HG02588 (cell line): ENCODE results near the gene CLN5.
"Not testable (repeated sequence)": the region's sequence is repeated elsewhere in the genome, so short reads cannot be mapped to it uniquely, and the experiment has no call there.

Experiments
- ATAC-seq: cut with Tn5 transposase; IDR thresholded peaks from one replicate; pipeline ENCODE4 v1.9.1; 2021; ENCODE audit warnings: mild to moderate bottlenecking, moderate library complexity; ENCODE audit not compliant: unreplicated experiment

The CLN5 gene

DNA sequence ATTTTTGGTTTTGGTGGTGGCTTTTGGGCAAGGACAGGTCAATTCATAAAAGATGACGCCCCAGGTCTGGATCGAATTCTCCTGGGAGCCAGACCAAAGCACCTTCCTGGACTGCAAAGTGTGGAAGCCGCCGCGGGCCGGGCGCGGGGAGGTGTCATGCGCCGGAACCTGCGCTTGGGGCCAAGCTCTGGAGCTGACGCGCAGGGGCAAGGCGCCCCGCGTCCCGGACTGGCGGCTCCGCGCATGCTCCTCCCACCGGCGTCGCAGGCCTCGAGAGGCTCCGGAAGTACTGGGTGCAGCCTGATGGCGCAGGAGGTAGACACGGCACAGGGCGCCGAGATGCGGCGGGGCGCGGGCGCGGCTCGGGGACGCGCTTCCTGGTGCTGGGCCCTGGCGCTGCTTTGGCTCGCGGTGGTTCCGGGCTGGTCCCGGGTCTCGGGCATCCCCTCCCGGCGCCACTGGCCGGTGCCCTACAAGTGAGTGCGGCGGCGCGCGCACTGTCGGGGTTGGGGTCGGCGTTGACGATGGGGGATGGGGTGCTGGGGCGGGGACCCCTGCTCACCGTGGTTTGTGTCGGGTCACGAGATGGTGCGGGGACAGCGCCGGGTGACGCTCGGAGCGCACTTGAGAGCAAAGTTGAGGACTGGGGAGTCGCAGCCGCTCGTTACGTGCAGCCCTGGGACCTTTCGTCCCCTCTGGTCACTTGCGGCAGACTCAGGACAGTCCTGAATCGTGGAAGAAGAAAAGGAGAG, at the start of gene CLN5:
CLN5 (plus strand) TSS at position 286 of the 752 bp plus-strand sequence; CDS start at position 304, 18 bp downstream.
- ATAC-seq, result peak; percentile 96

DNA sequence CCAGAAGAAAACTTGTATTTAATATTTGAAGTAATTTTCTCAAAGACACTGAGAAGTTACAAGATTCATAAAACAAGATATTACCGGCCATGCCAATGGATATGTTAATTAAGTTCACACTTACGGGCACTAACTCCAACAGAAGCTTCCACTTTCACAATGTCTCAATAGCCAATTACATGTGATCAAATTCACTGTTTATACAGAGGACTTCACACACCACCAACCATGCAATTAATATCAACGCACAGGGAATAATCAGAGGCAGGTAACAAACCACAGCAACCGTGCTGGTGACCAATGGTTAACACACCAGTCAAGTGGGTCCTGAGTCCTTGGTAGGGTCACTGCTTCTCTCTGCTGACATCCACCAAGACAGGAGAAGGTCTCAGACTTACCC, 49.5 kb upstream of the CLN5 start:
- ATAC-seq, result no peak

DNA sequence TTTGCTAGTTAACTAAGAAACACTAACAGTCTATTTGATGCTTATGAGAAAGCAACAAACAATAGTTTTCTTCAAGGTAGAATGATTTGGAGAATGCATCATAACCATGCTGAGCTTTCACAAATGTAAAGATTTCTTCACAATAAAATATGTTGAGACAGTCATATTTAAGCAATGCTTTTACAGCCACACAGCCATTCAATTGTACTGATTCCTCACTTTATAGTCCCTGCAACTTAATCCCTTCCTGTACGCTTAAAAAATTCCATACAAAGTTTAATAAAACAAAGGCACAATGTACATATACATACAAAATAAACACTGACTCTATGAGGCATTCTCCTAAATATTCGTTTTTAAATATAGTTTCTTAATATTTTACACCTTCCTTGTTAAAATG, 48.2 kb upstream of the CLN5 start:
- no peak for ATAC-seq

DNA sequence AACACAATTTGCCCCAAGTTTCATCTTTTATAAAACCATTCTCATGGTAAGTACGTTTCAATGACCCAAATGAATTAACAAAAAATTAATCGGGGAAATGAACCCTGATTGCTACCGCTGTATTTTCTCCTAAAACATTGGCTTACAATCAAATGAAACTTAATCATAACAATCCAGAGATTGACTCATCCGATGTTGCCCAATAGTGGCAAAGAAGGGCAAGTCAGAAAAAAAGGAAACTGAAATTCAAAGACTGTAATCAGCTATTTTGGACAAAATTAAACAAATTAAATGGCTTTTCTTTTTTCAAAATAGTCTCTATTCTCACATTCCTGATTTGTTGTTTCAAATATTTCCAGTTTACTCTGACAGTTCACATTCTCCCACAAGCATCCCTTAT, 47.4 kb upstream of the CLN5 start:
- no peak for ATAC-seq

DNA sequence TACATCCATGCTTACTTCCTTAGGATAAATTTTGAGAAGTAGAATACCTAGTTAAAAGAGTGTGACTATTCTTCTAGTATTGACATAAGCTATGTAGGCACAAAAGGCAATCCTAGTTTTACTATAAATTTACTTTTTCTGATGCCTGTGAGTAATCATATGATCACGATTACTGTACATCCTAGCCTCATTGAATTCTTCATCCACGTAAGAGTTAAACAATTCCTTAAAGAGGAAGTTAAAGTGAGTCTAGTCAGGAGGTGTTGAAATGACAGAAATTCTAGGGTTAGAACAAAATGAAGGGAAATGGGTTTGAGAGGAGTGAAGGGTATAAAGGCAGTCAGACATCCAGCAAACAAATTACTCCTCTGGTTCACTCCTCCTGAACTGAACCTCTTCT, 43.7 kb upstream of the CLN5 start, which contains the start of gene ACOD1:
ACOD1 (plus strand) TSS at position 363 of the 400 bp plus-strand sequence. CDS start 48 bp downstream, outside the sequence.
- no peak for ATAC-seq

DNA sequence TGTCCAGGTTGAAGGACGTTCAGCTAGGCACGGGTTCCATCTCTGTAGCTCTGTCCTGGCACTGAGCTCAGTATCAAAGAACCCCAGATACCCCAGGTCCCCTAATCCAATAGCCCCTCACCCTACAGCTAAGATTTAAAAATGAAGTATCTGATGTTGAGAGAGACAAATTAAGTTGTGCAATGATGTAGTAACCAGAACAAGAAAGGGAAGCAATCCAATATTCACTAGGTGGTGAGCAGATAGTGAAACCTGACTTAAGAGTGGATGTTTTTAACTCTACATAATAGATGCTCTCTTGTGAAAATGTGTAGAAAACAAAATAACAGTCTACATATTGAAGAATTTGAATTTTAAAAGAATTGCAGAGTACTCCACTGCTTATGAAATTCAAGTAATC, 41.8 kb upstream of the CLN5 start:
- no peak for ATAC-seq

DNA sequence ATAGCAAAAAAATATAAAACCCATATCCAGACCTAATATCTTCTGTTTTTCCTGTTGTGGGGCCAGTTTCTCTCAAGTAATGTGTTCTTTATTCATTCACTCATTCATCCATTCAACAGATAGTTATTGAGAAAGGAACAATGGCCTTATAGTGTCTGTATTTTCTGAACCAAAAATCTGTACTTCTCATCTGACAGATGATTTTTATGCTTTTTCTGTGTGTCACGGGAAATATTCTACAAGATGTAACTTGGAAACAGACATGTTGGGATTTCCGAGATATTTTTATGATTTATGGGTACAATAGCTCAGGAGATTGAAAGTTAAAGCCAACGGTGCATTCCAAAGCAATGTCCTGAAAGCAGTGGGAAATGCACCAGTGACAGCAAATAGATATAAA, 37.9 kb upstream of the CLN5 start:
- ATAC-seq, result no peak

DNA sequence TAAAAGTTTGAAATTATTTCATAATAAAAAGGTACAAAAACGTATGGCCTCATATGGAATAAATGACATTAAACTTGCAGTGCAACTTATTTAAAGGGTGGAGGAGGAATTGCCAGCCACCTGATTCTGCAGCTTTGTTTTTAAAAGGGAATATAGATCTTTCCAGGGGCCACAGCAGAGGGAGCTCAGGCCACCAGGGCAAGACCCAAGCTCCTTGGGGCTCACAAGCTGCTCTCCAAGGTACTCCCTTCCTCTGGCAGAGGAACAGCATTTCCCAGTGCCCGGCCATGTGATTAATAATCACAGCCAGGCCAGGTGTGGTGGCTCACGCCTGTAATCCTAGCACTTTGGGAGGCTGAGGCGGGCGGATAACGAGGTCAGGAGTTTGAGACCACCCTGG, 37.3 kb upstream of the CLN5 start:
- ATAC-seq, result no peak

DNA sequence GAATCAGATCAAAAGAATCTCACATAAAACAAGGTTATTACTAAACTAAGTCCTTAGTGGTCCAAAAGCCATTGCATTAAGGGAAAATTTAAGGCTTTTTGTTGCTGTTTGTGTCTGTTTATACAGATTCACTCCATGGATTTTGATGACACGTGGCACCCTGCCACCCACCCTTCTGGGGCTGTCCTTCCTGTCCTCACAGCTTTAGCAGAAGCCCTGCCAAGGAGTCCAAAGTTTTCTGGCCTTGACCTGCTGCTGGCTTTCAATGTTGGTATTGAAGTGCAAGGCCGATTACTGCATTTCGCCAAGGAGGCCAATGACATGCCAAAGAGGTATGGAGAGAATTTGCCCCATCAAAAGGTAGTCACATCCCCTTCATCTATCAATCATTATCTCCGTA, 36.7 kb upstream of the CLN5 start:
- ATAC-seq, result no peak

DNA sequence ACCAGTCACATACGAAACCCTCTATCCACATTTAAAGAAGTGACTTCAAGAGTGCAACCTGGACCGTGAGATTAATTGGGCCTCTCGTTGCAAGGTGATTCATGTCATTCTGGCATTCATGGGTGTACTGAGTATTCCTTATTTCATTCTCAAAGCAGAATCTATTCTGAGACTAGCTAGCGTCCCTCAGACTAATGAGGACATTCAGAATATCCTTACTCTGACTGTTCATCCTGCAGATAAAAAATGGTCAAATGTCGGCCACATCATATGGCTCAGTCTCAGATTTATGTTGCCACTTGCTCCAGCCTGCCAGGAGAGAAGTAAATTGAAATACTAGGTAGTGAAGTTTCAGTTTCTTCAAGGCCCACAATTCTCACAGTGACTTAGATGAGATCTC, 36.2 kb upstream of the CLN5 start:
- no peak for ATAC-seq

DNA sequence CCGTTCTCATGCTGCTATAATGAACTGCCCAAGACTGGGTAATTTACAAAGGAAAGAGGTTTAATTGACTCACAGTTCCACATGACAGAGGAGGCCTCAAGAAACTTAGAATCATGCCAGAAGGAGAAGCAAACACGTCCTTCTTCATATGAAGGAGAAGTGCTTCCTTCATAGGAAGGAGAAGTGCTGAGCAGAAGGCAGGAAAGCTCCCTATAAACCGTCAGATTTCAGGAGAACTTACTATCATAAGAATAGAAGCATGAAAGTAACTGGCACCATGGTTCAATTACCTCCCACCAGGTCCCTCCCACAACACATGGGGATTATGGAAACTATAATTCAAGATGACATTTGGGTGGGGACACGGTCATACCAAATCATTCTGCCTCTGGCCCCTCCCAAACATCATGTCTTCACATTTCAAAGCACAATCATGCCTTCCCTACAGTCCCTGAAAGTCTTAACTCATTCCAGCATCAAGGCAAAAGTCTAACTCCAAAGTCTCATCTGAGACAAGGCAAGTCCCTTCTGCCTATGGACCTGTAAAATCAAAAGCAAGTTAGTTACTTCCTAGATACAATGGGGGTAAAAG, 32.9 kb upstream of the CLN5 start:
- no peak for ATAC-seq

DNA sequence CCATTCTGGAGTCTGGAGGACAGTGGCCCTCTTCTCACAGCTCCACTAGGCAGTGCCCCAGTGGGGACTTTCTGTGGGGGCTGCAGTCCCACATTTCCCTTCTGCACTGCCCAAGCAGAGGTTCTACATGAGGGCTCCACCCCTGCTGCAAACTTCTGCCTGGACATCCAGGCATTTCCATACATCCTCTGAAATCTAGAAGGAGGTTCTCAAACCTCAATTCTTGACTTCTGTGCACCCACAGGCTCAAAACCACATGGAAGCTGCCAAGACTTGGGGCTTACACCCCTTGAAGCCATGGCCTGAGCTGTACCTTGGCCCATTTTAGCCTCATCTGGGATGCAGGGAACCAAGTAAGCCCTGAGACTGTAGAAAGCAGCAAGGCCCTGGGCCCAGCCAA, 32.1 kb upstream of the CLN5 start:
- not testable (repeated sequence) for ATAC-seq

DNA sequence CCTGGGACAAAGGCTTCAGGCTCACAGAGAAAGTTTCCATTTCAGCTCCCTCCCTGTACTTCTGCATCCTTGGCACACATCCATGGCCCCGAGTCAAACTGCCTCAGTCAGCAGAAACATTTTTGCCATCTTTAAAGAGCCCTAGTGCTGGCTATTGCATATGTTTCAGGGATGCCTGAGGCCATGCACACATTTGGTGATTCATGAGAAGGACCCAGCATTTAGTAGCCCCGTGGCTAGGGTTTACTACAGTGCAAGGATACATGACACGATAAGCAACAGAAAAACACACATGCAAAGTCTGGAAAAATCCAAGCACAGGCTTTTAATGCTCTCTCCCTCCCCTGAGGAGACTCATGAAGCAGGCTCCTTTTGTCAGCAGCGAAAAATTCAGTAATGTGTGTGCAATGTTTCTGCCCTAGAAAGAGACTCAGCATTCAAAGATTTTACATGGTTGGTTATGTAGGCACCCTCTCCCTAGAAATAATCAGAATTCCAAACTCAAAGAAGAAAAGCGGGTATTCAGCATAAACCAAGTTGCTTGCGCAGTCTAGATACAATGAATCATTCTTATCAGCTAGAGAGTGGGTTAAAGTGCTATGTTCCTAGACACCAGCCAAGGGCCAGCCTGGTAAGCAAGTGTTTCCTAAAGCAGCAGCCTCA, 26.0 kb upstream of the CLN5 start:
- no peak for ATAC-seq

DNA sequence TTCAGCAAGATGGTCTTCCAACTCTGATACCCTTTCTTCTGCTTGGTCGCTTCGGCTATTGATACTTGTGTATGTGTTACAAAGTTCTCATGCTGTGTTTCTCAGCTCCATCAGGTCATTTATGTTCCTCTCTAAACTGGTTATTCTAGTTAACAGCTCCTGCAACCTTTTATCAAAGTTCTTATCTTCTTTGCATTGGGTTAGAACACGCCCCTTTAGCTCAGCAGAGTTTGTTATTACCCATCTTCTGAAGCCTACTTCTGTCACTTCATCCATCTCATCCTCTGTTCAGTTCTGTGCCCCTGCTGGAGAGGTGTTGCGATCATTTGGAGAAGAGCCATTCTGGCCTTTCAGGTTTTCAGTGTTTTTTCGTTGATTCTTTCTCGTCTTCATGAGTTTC, 24.9 kb upstream of the CLN5 start:
- no peak for ATAC-seq

DNA sequence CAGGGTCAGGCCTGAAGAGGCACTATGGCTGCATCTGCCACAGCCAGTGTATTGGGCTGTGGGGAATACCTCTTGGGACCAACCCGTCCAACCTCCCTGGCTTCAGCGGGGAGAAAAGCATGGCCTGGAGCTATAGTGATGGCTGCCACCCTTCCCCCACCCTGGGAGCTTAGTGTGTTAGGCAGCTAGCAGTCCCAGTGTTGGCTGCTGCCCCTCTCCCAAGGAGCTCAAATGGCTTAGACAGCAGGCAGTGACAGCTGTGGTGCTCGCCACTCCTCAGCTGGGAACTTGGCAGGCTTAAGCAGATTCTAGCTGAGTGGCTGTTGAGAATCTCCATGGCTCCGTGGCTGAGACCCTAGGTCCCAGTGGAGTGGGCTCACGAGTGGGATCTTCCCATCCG, 23.8 kb upstream of the CLN5 start:
- ATAC-seq, result no peak

DNA sequence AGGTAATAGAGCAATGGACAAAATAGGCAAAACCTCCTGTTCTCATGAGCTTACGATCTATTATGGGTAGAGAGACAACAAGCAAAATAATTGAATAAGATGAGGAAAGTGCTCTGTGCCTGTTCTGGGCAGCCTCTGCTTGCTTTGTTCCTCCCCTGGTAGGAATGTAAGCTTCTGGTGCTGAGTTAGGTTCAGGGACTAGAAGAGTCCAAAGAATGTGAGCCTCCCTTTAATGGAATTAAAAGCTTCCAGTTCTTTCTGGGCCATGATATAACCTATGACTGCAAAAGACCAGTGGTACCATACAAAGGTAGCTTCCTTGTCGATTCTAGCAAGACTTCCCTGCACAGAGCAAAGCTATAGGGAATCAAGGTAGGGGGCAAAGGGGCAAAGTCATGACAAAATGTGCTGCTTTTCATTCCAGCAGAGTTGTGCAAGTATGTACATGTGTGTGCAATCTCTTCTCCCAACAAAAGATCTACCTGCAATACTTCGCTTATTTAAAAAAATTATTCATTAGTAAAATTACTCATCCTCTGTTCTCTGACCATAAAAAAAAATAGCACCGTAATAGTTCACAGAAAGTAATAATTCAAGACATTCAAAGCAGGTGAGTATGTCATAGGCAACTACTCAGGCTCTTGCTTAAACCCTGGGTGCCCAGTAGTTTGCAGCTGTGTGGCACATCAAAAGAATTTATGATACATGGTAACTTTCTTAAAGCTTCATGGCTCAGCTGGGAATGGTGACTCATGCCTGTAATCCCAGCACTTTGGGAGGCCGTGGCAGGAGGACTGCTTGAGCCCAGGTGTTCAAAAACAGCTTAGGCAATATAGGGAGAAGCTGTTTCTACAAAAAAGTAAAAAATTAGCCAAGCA, 22.2 kb upstream of the CLN5 start:
- no peak for ATAC-seq

DNA sequence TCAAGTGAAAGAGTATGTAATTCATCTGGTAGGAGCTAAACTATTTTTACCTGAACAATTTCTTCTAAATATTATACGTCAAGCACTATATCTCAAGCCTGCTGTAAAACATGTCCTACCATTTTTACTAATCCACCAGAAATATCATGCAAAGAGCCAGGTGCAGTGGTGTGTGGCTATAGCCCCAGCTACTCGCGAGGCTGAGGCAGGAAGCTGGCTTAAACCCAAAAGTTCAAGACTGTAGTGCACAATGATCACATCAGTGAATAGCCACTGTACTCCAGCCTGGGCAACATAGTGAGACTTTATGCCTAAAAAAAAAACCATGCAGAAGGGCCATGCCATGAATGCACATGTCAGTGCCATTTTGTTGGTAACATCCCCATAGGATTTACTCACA, 20.7 kb upstream of the CLN5 start:
- no peak for ATAC-seq

DNA sequence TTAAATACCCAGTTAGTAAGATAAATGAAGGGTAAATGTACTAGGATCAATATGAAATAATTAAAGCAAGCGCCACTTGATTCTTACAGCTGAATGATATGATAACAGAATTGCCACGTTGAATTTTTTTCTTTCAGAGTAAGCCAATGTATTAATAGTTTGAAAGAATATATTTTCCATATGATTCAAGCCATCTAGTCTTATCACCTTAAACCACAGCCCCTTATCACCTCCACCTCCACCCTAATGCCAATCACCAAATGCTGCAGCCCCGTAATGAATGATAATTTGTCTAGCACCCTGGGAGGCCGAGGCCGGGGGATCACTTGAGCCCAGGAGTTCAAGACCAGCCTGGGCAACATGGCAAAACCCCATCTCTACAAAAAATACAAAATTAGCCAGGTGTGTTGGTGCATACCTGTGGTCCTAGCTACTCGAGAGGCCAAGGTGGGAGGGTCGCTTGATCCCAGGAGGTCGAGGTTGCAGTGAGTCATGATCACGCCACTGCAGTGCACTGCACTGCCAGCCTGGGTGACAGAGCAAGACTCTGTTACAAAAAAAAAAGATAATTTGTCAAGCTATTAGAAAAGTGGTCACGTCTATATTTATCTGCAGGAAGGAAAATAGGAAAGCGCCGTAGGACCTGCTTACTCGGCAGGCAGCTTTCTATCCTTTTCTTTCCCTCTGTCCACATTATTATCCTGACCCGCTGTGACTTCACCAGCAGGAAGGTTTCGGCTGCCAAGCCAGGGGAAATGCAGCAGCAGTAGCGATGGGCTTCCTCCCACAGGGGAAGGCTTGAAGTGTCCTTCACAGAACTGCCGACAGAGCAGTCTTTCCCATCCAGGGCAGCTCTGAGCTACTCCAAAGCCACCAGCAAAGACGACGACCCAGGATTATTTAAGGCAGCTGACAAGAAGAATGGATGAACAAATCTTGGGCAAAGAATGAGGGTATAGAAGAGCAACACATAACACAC, 19.7 kb upstream of the CLN5 start:
- ATAC-seq, result no peak

DNA sequence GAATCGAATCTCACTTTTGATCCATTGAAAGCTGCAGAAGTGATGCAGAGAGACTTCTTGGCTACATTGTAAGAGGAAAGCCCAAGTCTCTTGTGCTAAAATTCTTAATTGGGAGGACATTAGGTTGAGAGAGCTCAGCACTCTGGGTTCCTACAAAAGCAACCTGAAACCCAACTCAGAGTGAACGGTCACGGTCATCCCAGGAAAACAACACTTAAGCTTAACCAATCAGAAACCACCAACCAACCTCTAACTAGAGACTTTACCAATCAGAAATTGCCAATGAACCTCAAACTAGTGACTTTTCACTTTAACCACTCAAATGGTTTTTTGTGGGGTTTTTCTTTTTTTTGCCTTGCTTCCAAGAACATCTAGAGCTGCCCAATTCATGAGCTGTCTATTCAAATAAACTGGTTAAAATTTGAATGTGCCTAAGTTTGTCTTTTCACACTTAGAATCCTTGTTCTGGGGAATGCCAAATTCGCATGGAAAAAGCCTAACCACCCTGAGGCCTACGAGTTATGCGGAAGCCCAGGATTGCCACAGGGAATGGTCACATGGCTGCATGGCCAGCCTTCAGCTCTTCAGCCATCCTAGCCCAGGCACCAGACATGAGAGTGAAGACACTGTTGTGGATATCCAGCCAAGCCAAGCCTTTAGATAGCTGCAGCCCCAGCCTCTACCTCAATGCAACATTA, 17.8 kb upstream of the CLN5 start:
- ATAC-seq, result no peak

DNA sequence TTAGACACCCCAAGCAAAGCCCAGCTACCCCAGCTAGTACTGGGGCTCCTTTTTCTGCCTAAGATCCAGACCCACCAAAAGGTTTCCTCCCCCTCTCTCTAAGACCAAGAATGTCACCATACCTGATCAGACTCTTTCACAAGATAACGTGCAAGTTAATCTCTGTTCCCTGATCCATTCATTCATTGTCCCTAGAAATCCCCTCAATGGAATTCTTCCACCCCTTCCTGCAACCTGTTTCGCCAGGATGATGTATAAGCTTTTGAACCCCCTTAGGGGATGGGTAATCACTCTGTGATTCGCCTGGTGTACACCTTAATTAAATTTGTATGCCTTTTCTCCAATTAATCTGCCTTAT, 17.3 kb upstream of the CLN5 start:
- ATAC-seq, result no peak
